HepG2 (cell line): Measurements from ENCODE around the gene PARVB. TPM values are rescaled to one million over a fixed set of nuclear protein-coding genes. Genes with fewer than 3 reads are reported as not detected.

ENCODE experiments used
- ATAC-seq: fragments of 200-7000 bp; cut with Tn5 transposase; 3 replicates; pipeline ENCODE4 v1.9.1; 2020; ENCODE audit warnings: mild to moderate bottlenecking, moderate library complexity
- BruUV-seq: library from RNA; stranded (reverse); fragments of 400-500 nt; replicated peaks from 2 replicates; lab custom pipeline; 2021; lab: Mats Ljungman, UMichigan
- CTCF ChIA-PET: fragments of 300-600 bp; formaldehyde crosslinking; extraction: SDS; loops from one replicate; lab custom pipeline; 2021; ENCODE audit warnings: low total read pairs, inconsistent platforms, low intra/inter-chr PET ratio; lab: Yijun Ruan, JAX
- POLR2A ChIA-PET: fragments of 350-600 bp; sonication (Branson Sonifier 250); formaldehyde crosslinking; loops from one replicate; lab custom pipeline; 2020; ENCODE audit warnings: antibody characterized with exemption, inconsistent platforms; lab: Yijun Ruan, JAX
- DNase-seq: peaks from one replicate; pipeline ENCODE4 v3.0.0-alpha.2; 2015; ENCODE audit warnings: low spot score
- FAIRE-seq: peaks from 3 replicates; lab custom pipeline; 2011; peaks lifted over from hg19 to GRCh38; lab: Jason Lieb, UNC
- H2AFZ ChIP-seq: one replicate; pipeline ENCODE4 v1.6.1; 2011; ENCODE audit warnings: low read length, inconsistent platforms
- H3K27ac ChIP-seq: fragments of 300-600 bp; 3 replicates; pipeline ENCODE4 v1.8.0; 2011; ENCODE audit warnings: mixed run types, mild to moderate bottlenecking, mixed read lengths, low read length, inconsistent platforms; ENCODE audit not compliant: insufficient read depth; ENCODE audit errors: extremely low read length
- H3K27me3 ChIP-seq, 2 experiments: fragments of 200-600 bp in 1 of 2; 2 replicates in 1 of 2; 3 replicates in 1 of 2; pipeline versions ENCODE4 v1.6.0 to v1.8.0; 2011; ENCODE audit warnings: low read length in 2 of 2, mild to moderate bottlenecking in 2 of 2, moderate library complexity in 2 of 2, inconsistent platforms in 1 of 2; ENCODE audit not compliant: insufficient read depth in 2 of 2, control insufficient read depth in 1 of 2
- H3K36me3 ChIP-seq, 2 experiments: fragments of 200-600 bp in 1 of 2; replicated peaks in 1 of 2; 2 replicates in 1 of 2; 3 replicates in 1 of 2; pipeline versions ENCODE4 v1.5.1 to v1.8.0; 2011; ENCODE audit warnings: low read length in 2 of 2, inconsistent platforms in 1 of 2; ENCODE audit not compliant: insufficient read depth in 2 of 2, control insufficient read depth in 1 of 2
- H3K4me1 ChIP-seq: 2 replicates; pipeline ENCODE4 v1.5.1; 2012; ENCODE audit warnings: low read length, inconsistent platforms; ENCODE audit not compliant: insufficient read depth
- H3K4me2 ChIP-seq: 2 replicates; pipeline ENCODE4 v1.6.0; 2011; ENCODE audit warnings: low read depth, low read length, inconsistent platforms
- H3K4me3 ChIP-seq, 3 experiments: fragments of 200-600 bp in 1 of 3; sonication (generic), shearing (Covaris generic) in 1 of 3; replicated peaks in 1 of 3; 2 replicates each; pipeline ENCODE4 v1.5.1; 2011 to 2016; ENCODE audit warnings: low read length in 3 of 3, inconsistent platforms in 2 of 3, low read depth in 2 of 3, mild to moderate bottlenecking in 2 of 3, control low read depth in 1 of 3, mixed read lengths in 1 of 3; ENCODE audit not compliant: insufficient read depth in 1 of 3
- H3K79me2 ChIP-seq: one replicate; pipeline ENCODE4 v1.6.1; 2011; ENCODE audit warnings: low read length, inconsistent platforms; ENCODE audit not compliant: insufficient read depth
- H3K9ac ChIP-seq: 2 replicates; pipeline ENCODE4 v1.6.0; 2011; ENCODE audit warnings: mild to moderate bottlenecking, low read depth, low read length, inconsistent platforms; ENCODE audit not compliant: insufficient read depth
- H3K9me3 ChIP-seq: 2 replicates; pipeline ENCODE4 v1.5.1; 2012; ENCODE audit warnings: mild to moderate bottlenecking, low read length
- H4K20me1 ChIP-seq: 2 replicates; pipeline ENCODE4 v1.6.0; 2011; ENCODE audit warnings: inconsistent platforms, mild to moderate bottlenecking, low read length, moderate library complexity; ENCODE audit not compliant: insufficient read depth
- CBX5 ChIP-seq: sonication (generic); formaldehyde crosslinking; IDR thresholded peaks from 2 replicates; pipeline ENCODE4 v1.4.0; 2020; ENCODE audit warnings: missing genetic modification reagents, borderline replicate concordance
- EHMT2 ChIP-seq: fragments of 200-600 bp; sonication (generic); IDR thresholded peaks from 2 replicates; pipeline ENCODE4 v1.7.0; 2017; ENCODE audit warnings: antibody characterized with exemption, low read depth, low read length, borderline replicate concordance
- HNF1B ChIP-seq: sonication (generic); formaldehyde crosslinking; IDR thresholded peaks from 2 replicates; pipeline ENCODE4 v1.5.1; 2020; ENCODE audit warnings: mild to moderate bottlenecking, moderate library complexity, missing genetic modification reagents
- IRF1 ChIP-seq: sonication (generic); formaldehyde crosslinking; IDR thresholded peaks from 2 replicates; pipeline ENCODE4 v1.4.0; 2020; ENCODE audit warnings: low read depth, mild to moderate bottlenecking, missing genetic modification reagents
- KLF6 ChIP-seq: IDR thresholded peaks from 2 replicates; pipeline ENCODE4 v1.8.0; 2016; ENCODE audit warnings: missing biosample characterization, missing genetic modification reagents
- MBD4 ChIP-seq: IDR thresholded peaks from 2 replicates; pipeline ENCODE4 v1.6.1; 2012; ENCODE audit warnings: low read length, inconsistent platforms, borderline replicate concordance
- NPAS2 ChIP-seq: sonication (generic); formaldehyde crosslinking; IDR thresholded peaks from 2 replicates; pipeline ENCODE4 v1.8.0; 2022; ENCODE audit warnings: mild to moderate bottlenecking, missing genetic modification reagents, borderline replicate concordance
- PHF21A ChIP-seq: sonication (generic); formaldehyde crosslinking; IDR thresholded peaks from 2 replicates; pipeline ENCODE4 v1.5.0; 2020; ENCODE audit warnings: mild to moderate bottlenecking, missing genetic modification reagents
- SMAD1 ChIP-seq: sonication (generic); formaldehyde crosslinking; IDR thresholded peaks from 2 replicates; pipeline ENCODE4 v1.4.0; 2020; ENCODE audit warnings: missing genetic modification reagents, low read depth, mild to moderate bottlenecking, borderline replicate concordance
- ZNF30 ChIP-seq: sonication (generic); formaldehyde crosslinking; IDR thresholded peaks from 2 replicates; pipeline ENCODE4 v1.5.0; 2020; ENCODE audit warnings: mild to moderate bottlenecking, missing genetic modification reagents
- ZNF546 ChIP-seq: sonication (generic); formaldehyde crosslinking; conservative IDR thresholded peaks from 2 replicates; pipeline ENCODE4 v1.8.1; 2023; ENCODE audit warnings: mild to moderate bottlenecking, missing genetic modification reagents
- ZNF547 ChIP-seq: sonication (generic); formaldehyde crosslinking; IDR thresholded peaks from 2 replicates; pipeline ENCODE4 v1.5.1; 2020; ENCODE audit warnings: mild to moderate bottlenecking, missing genetic modification reagents
- ZNF558 ChIP-seq: sonication (generic); formaldehyde crosslinking; IDR thresholded peaks from 2 replicates; pipeline ENCODE4 v1.9.0; 2022; ENCODE audit warnings: mild to moderate bottlenecking, missing genetic modification reagents, borderline replicate concordance
- ZNF816 ChIP-seq: sonication (generic); formaldehyde crosslinking; IDR thresholded peaks from 2 replicates; pipeline ENCODE4 v1.8.0; 2022; ENCODE audit warnings: missing genetic modification reagents, mild to moderate bottlenecking, borderline replicate concordance
- ZNF841 ChIP-seq: sonication (generic); formaldehyde crosslinking; IDR thresholded peaks from 2 replicates; pipeline ENCODE4 v1.8.1; 2023; ENCODE audit warnings: missing genetic modification reagents, borderline replicate concordance
- ZSCAN12 ChIP-seq: sonication (generic); formaldehyde crosslinking; IDR thresholded peaks from 2 replicates; pipeline ENCODE4 v1.9.0; 2021; ENCODE audit warnings: mild to moderate bottlenecking, missing genetic modification reagents
- WGBS: methylation state at CpG from one replicate; pipeline ENCODE4 v1.1.6; 2017; ENCODE audit warnings: low lambda C conversion rate; 5-methylcytosine and 5-hydroxymethylcytosine counted together
- in situ Hi-C: cut with HindIII; loops from 2 replicates; pipeline ENCODE4 v1.10.0; 2017; ENCODE audit warnings: low pct_unique_long_range_greater_than_20kb; ENCODE audit not compliant: extremely low pct_ligation_motif_present
- intact Hi-C: fragments of 100-400 bp; cut with micrococcal nuclease; formaldehyde crosslinking; loops from one replicate; pipeline ENCODE4 v1.10.0; 2022; ENCODE audit not compliant: unreplicated experiment
- polyA plus RNA-seq, 8 experiments: library from polyadenylated mRNA; depleted of rRNA in 3 of 8; stranded (reverse) in 7 of 8; unstranded in 1 of 8; fragments of >200 nt; fragmentation: Illumina TruSeq in 4 of 8; extraction: Trizol in 4 of 8; gene quantifications; 2 replicates each; pipeline versions ENCODE4 v1.2.1 to v1.2.3, GENCODE V29; 2011 to 2016; ENCODE audit warnings: low read depth in 4 of 8, missing spikeins in 1 of 8, mixed read lengths in 1 of 8; ENCODE audit not compliant: insufficient read depth in 1 of 8
- total RNA-seq, 5 experiments: library from RNA; depleted of rRNA; stranded (reverse); fragments of >200 nt; fragmentation: Illumina TruSeq; extraction: Trizol; gene quantifications; 2 replicates each; pipeline ENCODE4 v1.2.3, GENCODE V29; 2016; ENCODE audit warnings: low read depth in 1 of 5

The PARVB gene
- total and polyA plus RNA-seq, 2 of the 13 experiments (the other 11 are each of a cell fraction or from before 2014, with no cell fraction given): 0.11 to 0.15 TPM

GRCh38 chr22:44032126-44032730, 8.1 kb downstream of the PARVB start:
- H2AFZ ChIP-seq: no peak overlapping the region
- no peak for FAIRE-seq
- no peak overlapping the region for H3K9ac ChIP-seq
- in situ Hi-C loops: no loop called here
- 55% methylated on average over 14 of the region's 14 CpGs for WGBS
- H3K36me3 ChIP-seq: no peaks in the 10 kb centered on the region
- TF ChIP-seq HNF1B (CRISPR knock-in tag) (no peak), PHF21A (CRISPR knock-in tag) (no peak), SMAD1 (CRISPR knock-in tag) (no peak), ZNF558 (no peak), ZNF547 (no peak), IRF1 (CRISPR knock-in tag) (no peak), NPAS2 (CRISPR knock-in tag) (no peak), ZNF816 (CRISPR knock-in tag) (no peak), CBX5 (CRISPR knock-in tag) (no peak), EHMT2 (no peak), KLF6 (CRISPR knock-in tag) (no peak), ZSCAN12 (CRISPR knock-in tag) (no peak), MBD4 (no peak), ZNF546 (CRISPR knock-in tag) (no peak), ZNF30 (CRISPR knock-in tag) (no peak), ZNF841 (no peak)
- 0 out of 2 replicates have a peak, but pooled peaks cover 8% of the 10 kb centered on the region for H3K4me1 ChIP-seq
- POLR2A ChIA-PET: no interaction called here
- H3K27me3 ChIP-seq: 0 out of 5 replicates have a peak, but pooled peaks cover 0 to 2% of the 10 kb centered on the region in 2 experiments
- H3K79me2 ChIP-seq: no peaks in the 10 kb centered on the region
- CTCF ChIA-PET: no interaction called here
- no peaks in the 10 kb centered on the region for H4K20me1 ChIP-seq
- intact Hi-C loops: no loop called here
- BruUV-seq: no TSS peak
- H3K27ac ChIP-seq: no peak overlapping the region
- no peak overlapping the region for H3K4me2 ChIP-seq
- H3K4me3 ChIP-seq: no peak overlapping the region
- no peak for ATAC-seq
- DNase-seq: no peak
- H3K9me3 ChIP-seq: no peaks in the 10 kb centered on the region
